Keratinocyte (primary cell): ENCODE measurements around the gene TLL2. TPM values are rescaled to one million over a fixed set of nuclear protein-coding genes. Genes with fewer than 3 reads are reported as not detected.

Source experiments
- DNase-seq: peaks from one replicate; pipeline ENCODE4 v3.0.0-alpha.2; 2011; ENCODE audit warnings: low read depth, missing footprints, low spot score
- FAIRE-seq: peaks from 2 replicates; lab custom pipeline; 2011; peaks lifted over from hg19 to GRCh38; lab: Jason Lieb, UNC
- H2AFZ ChIP-seq: 2 replicates; pipeline ENCODE4 v1.6.0; 2012; ENCODE audit warnings: low read length, control low read depth, inconsistent platforms; ENCODE audit not compliant: control insufficient read depth
- H3K27ac ChIP-seq: 2 replicates; pipeline ENCODE4 v1.5.1; 2011; ENCODE audit warnings: low read length; ENCODE audit not compliant: control insufficient read depth, insufficient read depth
- H3K27me3 ChIP-seq: 3 replicates; pipeline ENCODE4 v1.6.0; 2011; ENCODE audit warnings: low read length; ENCODE audit not compliant: control insufficient read depth, insufficient read depth; ENCODE audit errors: extremely low read depth
- H3K36me3 ChIP-seq, 2 experiments: 2 replicates in 1 of 2; 3 replicates in 1 of 2; pipeline ENCODE4 v1.5.1; 2011; ENCODE audit warnings: low read length in 2 of 2, mild to moderate bottlenecking in 1 of 2; ENCODE audit not compliant: control insufficient read depth in 2 of 2, insufficient read depth in 2 of 2; ENCODE audit errors: extremely low read depth in 1 of 2
- H3K4me1 ChIP-seq: 3 replicates; pipeline ENCODE4 v1.5.1; 2011; ENCODE audit warnings: low read length; ENCODE audit not compliant: control insufficient read depth, insufficient read depth; ENCODE audit errors: extremely low read depth
- H3K4me2 ChIP-seq: 3 replicates; pipeline ENCODE4 v1.6.0; 2011; ENCODE audit warnings: low read depth, low read length; ENCODE audit not compliant: control insufficient read depth, insufficient read depth; ENCODE audit errors: extremely low read depth
- H3K4me3 ChIP-seq, 3 experiments: fragments of 200-600 bp in 1 of 3; sonication (generic) in 1 of 3; 2 replicates in 2 of 3; 3 replicates in 1 of 3; pipeline ENCODE4 v1.5.1; 2011 to 2016; ENCODE audit warnings: low read length in 3 of 3, mild to moderate bottlenecking in 3 of 3, control low read depth in 2 of 3, inconsistent platforms in 1 of 3, low read depth in 1 of 3, mixed read lengths in 1 of 3, mixed run types in 1 of 3, moderate library complexity in 1 of 3; ENCODE audit not compliant: control insufficient read depth in 2 of 3, insufficient read depth in 2 of 3; ENCODE audit errors: extremely low read depth in 1 of 3
- H3K79me2 ChIP-seq: 2 replicates; pipeline ENCODE4 v1.6.0; 2012; ENCODE audit warnings: low read length; ENCODE audit not compliant: control insufficient read depth, insufficient read depth
- H3K9ac ChIP-seq: 3 replicates; pipeline ENCODE4 v1.6.0; 2011; ENCODE audit warnings: low read length; ENCODE audit not compliant: control insufficient read depth, insufficient read depth; ENCODE audit errors: extremely low read depth
- H3K9me1 ChIP-seq: 3 replicates; pipeline ENCODE4 v1.6.0; 2011; ENCODE audit warnings: low read length; ENCODE audit not compliant: control insufficient read depth, insufficient read depth; ENCODE audit errors: extremely low read depth
- H3K9me3 ChIP-seq: 2 replicates; pipeline ENCODE4 v1.5.1; 2012; ENCODE audit warnings: low read depth, low read length; ENCODE audit not compliant: control insufficient read depth
- H4K20me1 ChIP-seq: 3 replicates; pipeline ENCODE4 v1.6.0; 2011; ENCODE audit warnings: low read length; ENCODE audit not compliant: control insufficient read depth, insufficient read depth; ENCODE audit errors: extremely low read depth
- CTCF ChIP-seq, 3 experiments: IDR thresholded peaks in 1 of 3; conservative IDR thresholded peaks in 1 of 3; optimal IDR thresholded peaks in 1 of 3; 2 replicates in 2 of 3; 3 replicates in 1 of 3; pipeline versions ENCODE3 to v1.5.1; 2011; ENCODE audit warnings: low read length in 3 of 3, mild to moderate bottlenecking in 3 of 3, moderate library complexity in 2 of 3, control low read depth in 1 of 3, inconsistent platforms in 1 of 3; ENCODE audit not compliant: insufficient read depth in 2 of 3; ENCODE audit errors: extremely low read depth in 1 of 3
- EZH2 ChIP-seq: IDR thresholded peaks from one replicate; pipeline ENCODE4 v1.6.1; 2012; ENCODE audit warnings: inconsistent platforms, mild to moderate bottlenecking, low read length, moderate library complexity
- dilution Hi-C: fragments of 300-500 bp; cut with MboI; formaldehyde crosslinking; loops from one replicate; pipeline ENCODE4 v1.7.0; 2020; ENCODE audit warnings: low sequenced_read_pairs; ENCODE audit not compliant: extremely low pct_ligation_motif_present
- polyA plus RNA-seq, 5 experiments: library from polyadenylated mRNA; depleted of rRNA in 3 of 5; stranded (reverse) in 3 of 5; stranded (forward) in 1 of 5; unstranded in 1 of 5; fragments of >200 nt; gene quantifications; 1 replicate in 1 of 5; 2 replicates in 3 of 5; 3 replicates in 1 of 5; pipeline versions ENCODE4 v1.2.1 to v1.2.3, GENCODE V29; 2011 to 2012; ENCODE audit warnings: missing spikeins in 2 of 5, low read depth in 1 of 5, low replicate concordance in 1 of 5

The TLL2 gene
- polyA plus RNA-seq, 1 donor (not counting 4 experiments of a cell fraction or from before 2014, with no cell fraction given) = 0.83 TPM

GRCh38 chr10:96439725-96440124, 74.0 kb downstream of the TLL2 start:
- Histone ChIP-seq H3K9ac (no peak overlapping the region), H3K27me3 (no peaks in the 10 kb centered on the region), H3K36me3 (no peaks in the 10 kb centered on the region), H3K4me2 (no peak overlapping the region), H3K79me2 (no peaks in the 10 kb centered on the region), H3K4me1 (no peaks in the 10 kb centered on the region), H3K9me1 (no peaks in the 10 kb centered on the region), H2AFZ (no peak overlapping the region), H4K20me1 (no peaks in the 10 kb centered on the region), H3K9me3 (no peaks in the 10 kb centered on the region), H3K4me3 (no peak overlapping the region), H3K27ac (no peak overlapping the region)
- dilution Hi-C loops = no loop called here
- no peak for FAIRE-seq
- TF ChIP-seq EZH2 (no peak), CTCF (optimal IDR thresholded peaks at IDR 0.05 in 1 of 3, IDR thresholded peaks at IDR 0.05 in 1 of 3, conservative IDR thresholded peaks at IDR 0.05 in 1 of 3; ENCODE audit: extremely low read depth in 1 of 3, insufficient read depth in 2 of 3, low read length in 3 of 3) (no peak)
- DNase-seq = no peak

- H3K9me1 ChIP-seq = no peaks in the 10 kb centered on the region
- dilution Hi-C loops = no loop called here
- H3K4me1 ChIP-seq = no peaks in the 10 kb centered on the region
- no peak overlapping the region for H3K4me2 ChIP-seq
- no peak overlapping the region for H2AFZ ChIP-seq
- H3K27ac ChIP-seq = no peak overlapping the region
- no peak for DNase-seq
- no peaks in the 10 kb centered on the region for H3K27me3 ChIP-seq
- no peaks in the 10 kb centered on the region for H4K20me1 ChIP-seq
- H3K4me3 ChIP-seq = no peak overlapping the region
- no peak for FAIRE-seq
- H3K9me3 ChIP-seq = no peaks in the 10 kb centered on the region
- no peaks in the 10 kb centered on the region for H3K79me2 ChIP-seq
- no peaks in the 10 kb centered on the region for H3K36me3 ChIP-seq
- no peak for TF ChIP-seq CTCF (optimal IDR thresholded peaks at IDR 0.05 in 1 of 3, IDR thresholded peaks at IDR 0.05 in 1 of 3, conservative IDR thresholded peaks at IDR 0.05 in 1 of 3; ENCODE audit: extremely low read depth in 1 of 3, insufficient read depth in 2 of 3, low read length in 3 of 3)
- no peak for TF ChIP-seq EZH2
- H3K9ac ChIP-seq = no peak overlapping the region
These were observed 77.7 kb downstream of the TLL2 start for GRCh38 chr10:96436035-96436434.
